ENCODE results near the gene CDK17. TPM values are rescaled to one million over a fixed set of nuclear protein-coding genes. Genes with fewer than 3 reads are reported as not detected.

The CDK17 gene
- total and polyA plus RNA-seq, 2 donors (not counting 1 experiment from before 2014, with no cell fraction given), result 50.0 to 109 TPM

GRCh38 chr12:96378319-96378718 lies 21.9 kb downstream of the CDK17 start:
- peaks cover 98% of the 10 kb centered on the region for H3K79me2 ChIP-seq (ENCODE audit: control insufficient read depth, insufficient read depth, low read length)
- H3K36me3 ChIP-seq (ENCODE audit: control insufficient read depth, insufficient read depth, low read length), result no peaks in the 10 kb centered on the region
- DNase-seq (ENCODE audit: low read depth in 2 of 2), result no peak
- no peaks in the 10 kb centered on the region for H3K9me3 ChIP-seq (ENCODE audit: control insufficient read depth, insufficient read depth, low read depth, low read length)
- no peak overlapping the region for H3K27ac ChIP-seq (ENCODE audit: insufficient read depth, low read length)
- H4K20me1 ChIP-seq (ENCODE audit: control insufficient read depth, extremely low read depth, insufficient read depth, low read length), result peaks cover 2% of the 10 kb centered on the region
- no peak overlapping the region for H3K4me2 ChIP-seq (ENCODE audit: extremely low read depth, insufficient read depth, low read length)
- no peak overlapping the region for H3K9ac ChIP-seq (ENCODE audit: insufficient read depth, low read length)
- H2AFZ ChIP-seq (ENCODE audit: low read length), result no peak overlapping the region
- no peak for TF ChIP-seq CTCF (conservative IDR thresholded peaks at IDR 0.05 in 1 of 2, IDR thresholded peaks at IDR 0.05 in 1 of 2; ENCODE audit: low read depth in 1 of 2, low read length in 2 of 2)
- TF ChIP-seq EZH2 (IDR thresholded peaks at IDR 0.05; ENCODE audit: low read length, missing control alignments), result no peak
- H3K4me3 ChIP-seq (replicated peaks in 1 of 4; ENCODE audit: control extremely low read depth in 1 of 4, insufficient read depth in 1 of 4, low read depth in 3 of 4, low read length in 4 of 4), result no peak overlapping the region
- no peaks in the 10 kb centered on the region for H3K4me1 ChIP-seq (ENCODE audit: control insufficient read depth, extremely low read depth, insufficient read depth, low read length)
- H3K27me3 ChIP-seq (ENCODE audit: control insufficient read depth, insufficient read depth, low read length), result no peaks in the 10 kb centered on the region

- H3K27ac ChIP-seq (ENCODE audit: insufficient read depth, low read length), result no peak overlapping the region
- H3K9me3 ChIP-seq (ENCODE audit: control insufficient read depth, insufficient read depth, low read depth, low read length), result no peaks in the 10 kb centered on the region
- TF ChIP-seq CTCF (conservative IDR thresholded peaks at IDR 0.05 in 1 of 2, IDR thresholded peaks at IDR 0.05 in 1 of 2; ENCODE audit: low read depth in 1 of 2, low read length in 2 of 2) (no peak), EZH2 (IDR thresholded peaks at IDR 0.05; ENCODE audit: low read length, missing control alignments) (no peak)
- H2AFZ ChIP-seq (ENCODE audit: low read length), result no peak overlapping the region
- peaks cover 2% of the 10 kb centered on the region for H4K20me1 ChIP-seq (ENCODE audit: control insufficient read depth, extremely low read depth, insufficient read depth, low read length)
- DNase-seq (ENCODE audit: low read depth in 2 of 2), result no peak
- H3K36me3 ChIP-seq (ENCODE audit: control insufficient read depth, insufficient read depth, low read length), result no peaks in the 10 kb centered on the region
- H3K27me3 ChIP-seq (ENCODE audit: control insufficient read depth, insufficient read depth, low read length), result no peaks in the 10 kb centered on the region
- peaks cover 97% of the 10 kb centered on the region for H3K79me2 ChIP-seq (ENCODE audit: control insufficient read depth, insufficient read depth, low read length)
- H3K4me2 ChIP-seq (ENCODE audit: extremely low read depth, insufficient read depth, low read length), result no peak overlapping the region
- no peak overlapping the region for H3K4me3 ChIP-seq (replicated peaks in 1 of 4; ENCODE audit: control extremely low read depth in 1 of 4, insufficient read depth in 1 of 4, low read depth in 3 of 4, low read length in 4 of 4)
- no peak overlapping the region for H3K9ac ChIP-seq (ENCODE audit: insufficient read depth, low read length)
- H3K4me1 ChIP-seq (ENCODE audit: control insufficient read depth, extremely low read depth, insufficient read depth, low read length), result no peaks in the 10 kb centered on the region
Observed at GRCh38 chr12:96376865-96377264, 23.4 kb downstream of the CDK17 start.

- Histone ChIP-seq H3K9ac (ENCODE audit: insufficient read depth, low read length) (no peak overlapping the region), H3K36me3 (ENCODE audit: control insufficient read depth, insufficient read depth, low read length) (no peaks in the 10 kb centered on the region), H3K9me3 (ENCODE audit: control insufficient read depth, insufficient read depth, low read depth, low read length) (no peaks in the 10 kb centered on the region), H3K27me3 (ENCODE audit: control insufficient read depth, insufficient read depth, low read length) (no peaks in the 10 kb centered on the region), H3K4me3 (replicated peaks in 1 of 4; ENCODE audit: control extremely low read depth in 1 of 4, insufficient read depth in 1 of 4, low read depth in 3 of 4, low read length in 4 of 4) (no peak overlapping the region), H4K20me1 (ENCODE audit: control insufficient read depth, extremely low read depth, insufficient read depth, low read length) (peaks cover 2% of the 10 kb centered on the region), H3K4me1 (ENCODE audit: control insufficient read depth, extremely low read depth, insufficient read depth, low read length) (no peaks in the 10 kb centered on the region), H3K79me2 (ENCODE audit: control insufficient read depth, insufficient read depth, low read length) (peaks cover 96% of the 10 kb centered on the region), H3K27ac (ENCODE audit: insufficient read depth, low read length) (no peak overlapping the region), H3K4me2 (ENCODE audit: extremely low read depth, insufficient read depth, low read length) (no peak overlapping the region), H2AFZ (ENCODE audit: low read length) (no peak overlapping the region)
- TF ChIP-seq CTCF (conservative IDR thresholded peaks at IDR 0.05 in 1 of 2, IDR thresholded peaks at IDR 0.05 in 1 of 2; ENCODE audit: low read depth in 1 of 2, low read length in 2 of 2), result no peak
- TF ChIP-seq EZH2 (IDR thresholded peaks at IDR 0.05; ENCODE audit: low read length, missing control alignments), result no peak
- DNase-seq (ENCODE audit: low read depth in 2 of 2), result no peak
Observed at GRCh38 chr12:96375841-96376604, 24.2 kb downstream of the CDK17 start.

Measured in fibroblast of lung (primary cell).